ENCODE measurements around the gene OR13C3.
"Not testable (repeated sequence)": the region's sequence is repeated elsewhere in the genome, so short reads cannot be mapped to it uniquely, and the experiment has no call there.

Gene OR13C3

GRCh38 chr9:104536756-104537155, at the start of gene OR13C3:
Gene OR13C3 (minus strand): TSS chr9:104536856. CDS start chr9:104536723, 133 bp downstream.
- DNase-seq, result no peak

- DNase-seq, result no peak
Observed at GRCh38 chr9:104580562-104580961, 43.9 kb upstream of the OR13C3 start.

GRCh38 chr9:104577263-104577662, 40.6 kb upstream of the OR13C3 start:
- DNase-seq, result no peak

GRCh38 chr9:104575456-104575855, 38.8 kb upstream of the OR13C3 start:
- no peak for DNase-seq

DNA sequence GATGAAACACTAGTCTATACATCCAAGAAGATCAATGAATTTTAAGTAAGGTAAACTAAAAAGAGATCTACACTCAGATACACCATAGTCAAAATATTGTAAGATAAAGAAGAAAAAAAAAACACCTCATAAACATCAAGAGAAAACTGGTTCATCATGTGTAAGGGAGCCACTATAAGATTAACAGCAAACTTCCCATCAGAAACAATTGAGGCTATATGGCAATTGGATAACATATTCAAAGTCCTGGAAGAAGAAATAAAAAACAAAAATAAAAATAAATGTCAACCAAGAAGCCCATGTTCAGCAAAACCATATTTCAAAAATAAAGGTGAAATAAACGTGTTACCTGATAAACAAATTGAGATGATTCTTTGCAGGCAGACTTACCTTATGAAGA, 36.0 kb upstream of the OR13C3 start:
- DNase-seq, result no peak

DNA sequence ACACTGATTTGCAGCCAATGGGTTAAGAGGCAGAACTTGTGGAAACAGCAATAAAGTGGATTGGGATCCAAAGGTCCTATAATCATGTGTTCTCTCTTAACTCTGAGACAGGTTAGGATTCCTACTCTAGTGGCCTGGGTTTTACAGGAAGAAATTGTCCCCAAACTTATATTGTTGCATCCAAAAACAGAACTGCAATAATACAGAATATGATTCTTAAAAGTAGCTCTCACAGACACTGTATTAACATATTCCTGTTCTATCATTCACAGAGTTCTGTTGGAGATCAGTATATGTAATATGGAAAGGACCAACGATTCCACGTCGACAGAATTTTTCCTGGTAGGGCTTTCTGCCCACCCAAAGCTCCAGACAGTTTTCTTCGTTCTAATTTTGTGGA, 32.2 kb upstream of the OR13C3 start, which contains the start of gene OR13C8:
Gene OR13C8, plus strand, starts transcription at position 301 of the 400 bp plus-strand sequence. Its CDS starts 0 bp downstream, at position 301.
- DNase-seq, result no peak

- no peak for DNase-seq
Observed at GRCh38 chr9:104564358-104564757, 27.7 kb upstream of the OR13C3 start.

GRCh38 chr9:104556830-104557634, 20.4 kb upstream of the OR13C3 start:
- no peak for DNase-seq

DNA sequence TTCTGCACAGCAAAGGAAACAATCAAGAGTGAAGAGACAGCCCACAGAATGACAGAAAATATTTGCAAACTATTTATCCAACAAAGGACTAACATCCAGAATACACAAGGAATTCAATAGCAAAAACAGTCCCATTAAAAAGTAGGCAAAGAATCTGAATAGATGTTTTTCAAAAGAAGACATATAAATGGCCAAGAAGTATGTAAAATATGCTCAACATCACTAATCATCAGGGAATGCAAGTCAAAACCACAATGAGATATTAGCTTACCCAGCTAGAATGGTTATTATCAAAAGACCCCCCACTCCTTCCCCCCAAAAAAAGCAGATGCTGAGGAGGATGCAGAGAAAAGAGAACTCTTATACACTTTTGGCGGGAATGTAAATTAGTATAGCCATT, 18.9 kb upstream of the OR13C3 start:
- DNase-seq, result no peak

GRCh38 chr9:104553261-104553660, 16.6 kb upstream of the OR13C3 start:
- DNase-seq, result no peak

DNA sequence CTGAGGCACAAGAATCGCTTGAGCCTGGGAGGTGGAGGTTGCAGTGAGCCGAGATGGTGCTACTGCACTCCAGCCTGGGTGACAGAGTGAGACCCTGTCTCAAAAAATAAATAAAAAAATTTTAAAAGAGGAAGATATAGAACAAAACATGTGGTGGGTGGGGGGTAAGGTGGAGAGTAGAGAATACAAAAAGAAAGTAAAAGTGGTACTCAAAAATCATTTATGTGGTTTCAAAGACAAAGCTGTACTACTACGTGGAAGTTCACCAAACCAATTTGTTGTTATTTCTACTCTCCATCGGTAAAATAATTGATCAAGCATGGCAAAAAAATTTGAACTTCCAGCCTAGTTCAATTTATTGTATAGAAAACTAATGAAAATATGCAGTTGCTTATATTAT, 8.0 kb upstream of the OR13C3 start:
- no peak for DNase-seq

DNA sequence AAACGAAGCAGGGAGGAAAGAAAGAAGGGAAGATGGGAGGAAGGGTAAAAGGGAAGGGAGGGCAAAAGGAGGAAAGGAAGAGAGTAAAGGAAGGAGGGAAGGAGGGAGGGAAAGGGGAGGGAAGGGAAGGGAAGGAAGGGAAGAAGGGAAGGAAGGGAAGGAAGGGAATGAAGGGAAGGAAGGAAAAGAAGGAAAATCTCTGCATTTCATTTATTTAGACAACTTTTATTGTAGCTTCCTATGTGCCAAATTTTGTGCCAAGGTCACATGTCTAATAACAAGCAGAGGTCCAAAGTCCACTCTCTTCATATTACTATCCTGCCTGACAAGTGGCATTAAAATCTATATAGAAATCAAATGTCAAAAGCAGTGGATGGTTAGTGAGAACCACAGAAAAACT, 2.6 kb upstream of the OR13C3 start:
- DNase-seq, result no peak

DNA sequence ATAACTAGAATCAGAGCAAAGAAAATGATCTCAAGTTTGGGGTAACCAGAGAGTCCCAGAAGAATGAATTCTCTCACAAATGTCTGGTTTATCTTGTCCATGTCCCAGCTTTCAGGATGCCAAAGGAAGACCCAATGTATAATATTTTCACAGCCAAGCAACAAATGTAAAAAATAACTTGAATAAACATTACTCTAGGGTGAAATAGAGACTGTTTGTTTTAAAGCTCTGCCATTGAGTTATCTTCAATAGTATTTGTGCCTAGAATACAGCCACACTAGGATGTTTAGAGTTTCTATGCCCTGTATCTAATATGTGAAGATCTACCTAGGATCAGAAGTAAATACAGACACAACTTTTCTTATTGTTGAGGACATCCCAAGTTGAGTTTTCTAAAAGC, 9.5 kb downstream of the OR13C3 start, which contains the start of gene OR13C4:
Gene OR13C4, minus strand, starts transcription at position 101 of the 400 bp plus-strand sequence. Its CDS starts 0 bp downstream, at position 101.
- DNase-seq, result no peak

DNA sequence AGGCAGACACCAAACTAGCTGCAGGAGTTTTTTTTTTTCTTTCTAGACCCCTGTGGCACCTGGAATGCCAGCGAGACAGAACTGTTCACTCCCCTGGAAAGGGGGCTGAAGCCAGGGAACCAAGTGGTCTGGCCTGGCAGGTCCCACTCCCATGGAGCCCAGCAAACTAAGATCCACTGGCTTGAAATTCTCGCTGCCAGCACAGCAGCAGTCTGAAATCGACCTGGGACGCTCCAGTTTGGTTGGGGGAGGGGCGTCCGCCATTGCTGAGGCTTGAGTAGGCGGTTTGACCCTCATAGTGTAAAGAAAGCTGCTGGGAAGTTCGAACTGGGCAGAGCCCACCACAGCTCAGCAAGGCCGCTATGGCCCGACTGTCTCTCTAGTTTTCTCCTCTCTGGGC, 16.4 kb downstream of the OR13C3 start:
- DNase-seq, result not testable (repeated sequence)

DNA sequence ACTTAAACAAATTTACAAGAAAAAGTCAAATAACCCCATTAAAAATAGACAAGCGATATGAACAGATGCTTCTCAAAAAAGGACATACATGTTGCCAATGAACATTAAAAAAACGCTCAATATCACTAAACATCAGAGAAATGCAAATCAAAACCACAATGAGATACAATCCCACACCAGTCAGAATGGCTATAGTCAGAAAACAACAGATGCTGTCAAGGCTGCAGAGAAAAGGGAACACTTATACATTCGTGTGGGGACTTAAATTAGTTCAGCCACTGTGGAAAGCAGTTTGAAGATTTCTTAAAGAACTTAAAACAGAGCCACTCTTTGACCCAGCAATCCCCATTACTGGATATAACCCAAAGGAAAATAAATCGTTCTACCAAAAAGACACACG, 21.8 kb downstream of the OR13C3 start:
- DNase-seq, result no peak

- DNase-seq, result no peak
Observed at GRCh38 chr9:104506565-104506964, 30.1 kb downstream of the OR13C3 start.

- no peak for DNase-seq
Observed at GRCh38 chr9:104503963-104504362, 32.7 kb downstream of the OR13C3 start, which contains the start of gene OR13F1. Gene OR13F1 (plus strand): TSS chr9:104504263. CDS start chr9:104504263, 0 bp downstream.

GRCh38 chr9:104503440-104503839, 33.2 kb downstream of the OR13C3 start:
- no peak for DNase-seq

DNA sequence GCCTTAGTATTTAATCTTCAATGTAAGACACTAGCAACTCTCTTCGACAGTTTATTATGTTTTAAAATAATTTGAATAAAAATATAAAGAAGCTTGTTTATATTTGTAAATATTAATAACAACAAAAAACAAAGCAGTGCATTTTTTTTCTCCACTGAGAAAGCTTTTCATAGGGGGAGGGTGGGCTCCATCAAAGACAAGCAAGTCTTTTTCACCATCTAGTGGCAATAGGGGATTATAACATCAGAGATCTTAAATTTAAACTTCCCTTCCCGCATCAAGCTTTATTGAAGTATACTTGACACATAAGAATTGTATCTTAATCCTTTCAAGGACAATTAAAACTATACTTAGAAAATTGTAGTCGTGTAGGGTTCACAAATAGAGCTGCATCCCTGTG, 41.8 kb downstream of the OR13C3 start:
- DNase-seq, result peak; percentile 33

Data from NCI-H1694 treated with DMSO at 0.1 percent for 48 hours (cell line).